ENCODE measurements around the gene NUMBL. TPM values are rescaled to one million over a fixed set of nuclear protein-coding genes. Genes with fewer than 3 reads are reported as not detected.
"Not testable (repeated sequence)": the region's sequence is repeated elsewhere in the genome, so short reads cannot be mapped to it uniquely, and the experiment has no call there.

The NUMBL gene
- total RNA-seq, 2 donors from 2014 or later: 9.1 to 73.5 TPM

DNA sequence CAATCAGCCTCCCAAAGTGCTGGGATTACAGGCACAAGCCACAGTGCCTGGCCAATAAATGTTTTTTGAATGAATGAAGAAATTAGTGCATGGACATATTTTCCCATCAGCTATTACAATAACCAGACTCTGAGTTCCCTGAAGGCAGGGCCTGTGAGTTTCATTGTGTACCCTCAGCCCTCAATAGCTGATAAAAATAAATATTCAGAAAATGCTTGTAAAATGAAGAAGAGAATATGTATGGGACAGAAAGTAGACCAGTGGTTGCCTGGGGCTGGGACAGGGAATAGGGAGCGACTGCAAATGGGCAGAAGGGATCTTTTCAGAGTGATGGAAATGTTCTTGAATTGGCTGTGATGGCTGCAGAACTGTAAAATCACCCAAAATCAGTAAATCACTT is 28.8 kb downstream of the NUMBL start:
- H3K36me3 ChIP-seq (replicated peaks in 1 of 2; ENCODE audit: insufficient read depth in 1 of 2, low read depth in 2 of 2): no peaks in the 10 kb centered on the region
- 48 to 56% methylated on average over 1 of the region's 1 CpG for WGBS, 2 donors
- intact Hi-C loops (cut with DNase I): loop anchor here (5.0 kb wide), 1 partner anchor 486 kb away; no protein-coding TSS in a partner anchor
- TF ChIP-seq POLR2A (IDR thresholded peaks at IDR 0.05): no peak
- TF ChIP-seq, protein P1, sequence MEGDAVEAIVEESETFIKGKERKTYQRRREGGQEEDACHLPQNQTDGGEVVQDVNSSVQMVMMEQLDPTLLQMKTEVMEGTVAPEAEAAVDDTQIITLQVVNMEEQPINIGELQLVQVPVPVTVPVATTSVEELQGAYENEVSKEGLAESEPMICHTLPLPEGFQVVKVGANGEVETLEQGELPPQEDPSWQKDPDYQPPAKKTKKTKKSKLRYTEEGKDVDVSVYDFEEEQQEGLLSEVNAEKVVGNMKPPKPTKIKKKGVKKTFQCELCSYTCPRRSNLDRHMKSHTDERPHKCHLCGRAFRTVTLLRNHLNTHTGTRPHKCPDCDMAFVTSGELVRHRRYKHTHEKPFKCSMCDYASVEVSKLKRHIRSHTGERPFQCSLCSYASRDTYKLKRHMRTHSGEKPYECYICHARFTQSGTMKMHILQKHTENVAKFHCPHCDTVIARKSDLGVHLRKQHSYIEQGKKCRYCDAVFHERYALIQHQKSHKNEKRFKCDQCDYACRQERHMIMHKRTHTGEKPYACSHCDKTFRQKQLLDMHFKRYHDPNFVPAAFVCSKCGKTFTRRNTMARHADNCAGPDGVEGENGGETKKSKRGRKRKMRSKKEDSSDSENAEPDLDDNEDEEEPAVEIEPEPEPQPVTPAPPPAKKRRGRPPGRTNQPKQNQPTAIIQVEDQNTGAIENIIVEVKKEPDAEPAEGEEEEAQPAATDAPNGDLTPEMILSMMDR (IDR thresholded peaks at IDR 0.05): no peak
- H3K4me3 ChIP-seq: no peak overlapping the region
- H3K4me1 ChIP-seq: peaks cover 17% of the 10 kb centered on the region
- no peaks in the 10 kb centered on the region for H3K9me3 ChIP-seq
- ATAC-seq (no peak), DNase-seq (no peak)
- no peak overlapping the region for H3K27ac ChIP-seq
- H3K27me3 ChIP-seq: no peaks in the 10 kb centered on the region

DNA sequence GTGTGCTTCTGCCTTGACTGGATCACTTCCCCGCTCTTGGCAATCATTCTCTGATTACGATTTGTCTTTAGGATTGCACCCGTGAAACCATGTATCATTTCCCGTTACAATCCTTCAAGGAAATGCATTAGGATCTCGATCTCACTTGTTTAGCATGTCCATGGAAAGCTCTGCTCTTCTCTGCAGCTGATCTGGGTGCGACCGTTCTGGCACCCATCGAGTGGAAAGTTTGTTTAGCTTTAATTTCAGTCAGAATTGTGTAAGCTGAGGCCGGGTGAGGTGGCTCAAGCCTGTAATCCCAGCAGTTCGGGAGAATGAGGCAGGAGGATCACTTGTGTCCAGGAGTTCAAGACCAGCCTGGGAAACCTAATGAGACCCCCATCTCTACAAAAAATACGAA is 30.9 kb downstream of the NUMBL start:
- H3K27ac ChIP-seq: no peak overlapping the region
- intact Hi-C loops (cut with DNase I): no loop called here
- H3K4me1 ChIP-seq: peaks cover 17% of the 10 kb centered on the region
- no peak for TF ChIP-seq POLR2A (IDR thresholded peaks at IDR 0.05)
- TF ChIP-seq, protein P1 (IDR thresholded peaks at IDR 0.05): no peak
- H3K36me3 ChIP-seq (replicated peaks in 1 of 2; ENCODE audit: insufficient read depth in 1 of 2, low read depth in 2 of 2): no peaks in the 10 kb centered on the region
- H3K4me3 ChIP-seq: no peak overlapping the region
- DNase-seq: no peak
- ATAC-seq: no peak
- 52 to 67% methylated on average over 9 to 11 of the region's 11 CpGs for WGBS, 2 donors
- H3K27me3 ChIP-seq: no peaks in the 10 kb centered on the region
- no peaks in the 10 kb centered on the region for H3K9me3 ChIP-seq

DNA sequence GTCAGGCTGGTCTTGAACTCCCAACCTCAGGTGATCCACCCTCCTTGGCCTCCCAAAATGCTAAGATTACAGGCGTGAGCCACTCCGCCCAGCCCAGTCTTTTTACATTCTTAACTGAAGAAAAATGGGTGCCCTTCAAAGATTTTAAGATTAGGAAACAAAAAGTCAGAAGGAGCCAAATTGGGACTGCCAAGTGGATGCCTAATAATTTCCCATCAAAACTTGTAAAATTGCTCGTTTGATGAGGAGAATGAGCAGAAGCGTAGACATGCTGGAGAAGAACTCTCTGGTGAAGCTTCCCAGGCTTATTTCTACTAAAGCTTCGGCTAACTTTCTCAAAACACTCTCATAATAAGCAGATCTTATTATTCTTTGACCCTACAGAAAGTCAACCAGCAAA is 31.3 kb downstream of the NUMBL start:
- Histone ChIP-seq H3K27ac (no peak overlapping the region), H3K4me1 (peaks cover 17% of the 10 kb centered on the region)
- WGBS, 2 donors: 73 to 80% methylated on average over 5 of the region's 5 CpGs

DNA sequence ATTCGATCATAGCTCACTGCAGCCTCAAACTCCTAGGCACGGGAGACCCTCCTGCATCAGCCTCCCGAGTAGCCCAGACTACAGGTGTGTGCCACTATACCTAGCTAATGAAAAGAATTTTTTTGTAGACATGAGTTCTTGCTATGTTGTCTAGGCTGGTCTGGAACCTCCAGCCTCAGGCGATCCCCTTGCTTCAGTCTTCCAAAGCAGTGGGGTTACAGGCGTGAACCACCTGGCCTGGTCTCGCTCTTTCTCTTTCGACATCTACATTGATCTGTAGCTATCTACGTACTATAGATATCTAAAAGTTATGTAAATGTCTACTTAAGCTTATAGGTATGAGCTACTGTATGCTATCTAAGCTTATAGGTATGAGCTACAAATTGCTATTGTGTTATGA is 32.4 kb downstream of the NUMBL start:
- DNase-seq: no peak
- no peak for ATAC-seq

More for the DNA sequence above, 31.3 kb downstream of the NUMBL start:
- Histone ChIP-seq H3K4me3 (no peak overlapping the region), H3K27me3 (no peaks in the 10 kb centered on the region), H3K36me3 (replicated peaks in 1 of 2; ENCODE audit: insufficient read depth in 1 of 2, low read depth in 2 of 2) (no peaks in the 10 kb centered on the region), H3K9me3 (no peaks in the 10 kb centered on the region)
- DNase-seq (no peak), ATAC-seq (no peak)
- TF ChIP-seq, protein P1 (IDR thresholded peaks at IDR 0.05): no peak
- TF ChIP-seq POLR2A (IDR thresholded peaks at IDR 0.05): no peak
- intact Hi-C loops (cut with DNase I): no loop called here

DNA sequence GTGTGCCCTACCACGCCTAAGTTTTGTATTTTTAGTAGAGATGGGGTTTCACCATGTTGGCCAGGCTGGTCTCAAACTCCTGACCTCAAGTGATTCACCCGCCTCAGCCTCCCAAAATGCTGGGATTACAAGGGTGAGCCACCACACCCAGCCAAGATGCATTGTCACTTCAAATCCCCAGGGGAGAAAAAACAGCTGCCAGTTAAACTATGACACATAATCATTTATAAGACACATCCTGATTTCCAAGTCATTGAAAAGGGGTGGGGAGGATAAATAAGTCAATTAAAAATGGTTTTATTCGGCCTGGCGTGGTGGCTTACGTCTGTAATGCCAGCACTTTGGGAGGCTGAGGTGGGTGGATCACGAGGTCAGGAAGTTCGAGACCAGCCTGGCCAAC is 34.8 kb downstream of the NUMBL start:
- H3K4me1 ChIP-seq; H3K9me3 ChIP-seq; H3K27me3 ChIP-seq; intact Hi-C loops (cut with DNase I); H3K4me3 ChIP-seq; H3K36me3 ChIP-seq (replicated peaks in 1 of 2; ENCODE audit: insufficient read depth in 1 of 2, low read depth in 2 of 2); ATAC-seq; DNase-seq; H3K27ac ChIP-seq: not testable (repeated sequence)
- WGBS, 2 donors: 67 to 76% methylated on average over 7 of the region's 7 CpGs

More for the DNA sequence above, 32.4 kb downstream of the NUMBL start:
- Histone ChIP-seq H3K4me1 (peaks cover 9% of the 10 kb centered on the region), H3K27me3 (no peaks in the 10 kb centered on the region), H3K27ac (no peak overlapping the region), H3K4me3 (no peak overlapping the region), H3K9me3 (no peaks in the 10 kb centered on the region), H3K36me3 (replicated peaks in 1 of 2; ENCODE audit: insufficient read depth in 1 of 2, low read depth in 2 of 2) (no peaks in the 10 kb centered on the region)
- TF ChIP-seq, protein P1 (IDR thresholded peaks at IDR 0.05): no peak
- no peak for TF ChIP-seq POLR2A (IDR thresholded peaks at IDR 0.05)
- 72 to 76% methylated on average over 8 of the region's 8 CpGs for WGBS, 2 donors
- intact Hi-C loops (cut with DNase I): no loop called here

DNA sequence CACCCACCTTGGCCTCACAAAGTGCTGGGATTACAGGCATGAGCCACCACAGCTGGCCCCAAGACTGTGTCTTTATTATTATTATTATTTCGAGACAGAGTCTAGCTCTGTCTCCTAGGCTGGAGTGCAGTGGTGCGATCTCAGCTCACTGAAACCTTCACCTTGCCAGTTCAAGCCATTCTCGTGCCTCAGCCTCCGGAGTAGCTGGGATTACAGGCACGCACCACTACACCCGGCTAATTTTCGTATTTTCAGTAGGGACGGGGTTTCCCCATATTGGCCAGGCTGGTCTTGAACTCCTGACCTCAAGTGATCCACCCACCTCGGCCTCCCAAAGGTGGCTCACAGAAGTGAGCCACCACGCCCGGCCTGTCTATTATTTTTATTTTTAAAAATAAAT is 38.1 kb downstream of the NUMBL start:
- DNase-seq; H3K27me3 ChIP-seq; H3K4me1 ChIP-seq; intact Hi-C loops (cut with DNase I); H3K9me3 ChIP-seq; H3K27ac ChIP-seq; H3K36me3 ChIP-seq (replicated peaks in 1 of 2; ENCODE audit: insufficient read depth in 1 of 2, low read depth in 2 of 2); H3K4me3 ChIP-seq; ATAC-seq: not testable (repeated sequence)
- WGBS, 2 donors: 70 to 80% methylated on average over 11 of the region's 11 CpGs

Measured in body of pancreas (tissue), 4 donors.